Keratinocyte (primary cell): ENCODE measurements around the gene PTBP1. TPM values are rescaled to one million over a fixed set of nuclear protein-coding genes. Genes with fewer than 3 reads are reported as not detected.

Experiments used
- DNase-seq: peaks from one replicate; pipeline ENCODE4 v3.0.0-alpha.2; 2011; ENCODE audit warnings: low read depth, missing footprints, low spot score
- FAIRE-seq: peaks from 2 replicates; lab custom pipeline; 2011; peaks lifted over from hg19 to GRCh38; lab: Jason Lieb, UNC
- H2AFZ ChIP-seq: 2 replicates; pipeline ENCODE4 v1.6.0; 2012; ENCODE audit warnings: low read length, control low read depth, inconsistent platforms; ENCODE audit not compliant: control insufficient read depth
- H3K27ac ChIP-seq: 2 replicates; pipeline ENCODE4 v1.5.1; 2011; ENCODE audit warnings: low read length; ENCODE audit not compliant: control insufficient read depth, insufficient read depth
- H3K27me3 ChIP-seq: 3 replicates; pipeline ENCODE4 v1.6.0; 2011; ENCODE audit warnings: low read length; ENCODE audit not compliant: control insufficient read depth, insufficient read depth; ENCODE audit errors: extremely low read depth
- H3K36me3 ChIP-seq, 2 experiments: 2 replicates in 1 of 2; 3 replicates in 1 of 2; pipeline ENCODE4 v1.5.1; 2011; ENCODE audit warnings: low read length in 2 of 2, mild to moderate bottlenecking in 1 of 2; ENCODE audit not compliant: control insufficient read depth in 2 of 2, insufficient read depth in 2 of 2; ENCODE audit errors: extremely low read depth in 1 of 2
- H3K4me1 ChIP-seq: 3 replicates; pipeline ENCODE4 v1.5.1; 2011; ENCODE audit warnings: low read length; ENCODE audit not compliant: control insufficient read depth, insufficient read depth; ENCODE audit errors: extremely low read depth
- H3K4me2 ChIP-seq: 3 replicates; pipeline ENCODE4 v1.6.0; 2011; ENCODE audit warnings: low read depth, low read length; ENCODE audit not compliant: control insufficient read depth, insufficient read depth; ENCODE audit errors: extremely low read depth
- H3K4me3 ChIP-seq, 3 experiments: fragments of 200-600 bp in 1 of 3; sonication (generic) in 1 of 3; 2 replicates in 2 of 3; 3 replicates in 1 of 3; pipeline ENCODE4 v1.5.1; 2011 to 2016; ENCODE audit warnings: low read length in 3 of 3, mild to moderate bottlenecking in 3 of 3, control low read depth in 2 of 3, inconsistent platforms in 1 of 3, low read depth in 1 of 3, mixed read lengths in 1 of 3, mixed run types in 1 of 3, moderate library complexity in 1 of 3; ENCODE audit not compliant: control insufficient read depth in 2 of 3, insufficient read depth in 2 of 3; ENCODE audit errors: extremely low read depth in 1 of 3
- H3K79me2 ChIP-seq: 2 replicates; pipeline ENCODE4 v1.6.0; 2012; ENCODE audit warnings: low read length; ENCODE audit not compliant: control insufficient read depth, insufficient read depth
- H3K9ac ChIP-seq: 3 replicates; pipeline ENCODE4 v1.6.0; 2011; ENCODE audit warnings: low read length; ENCODE audit not compliant: control insufficient read depth, insufficient read depth; ENCODE audit errors: extremely low read depth
- H3K9me1 ChIP-seq: 3 replicates; pipeline ENCODE4 v1.6.0; 2011; ENCODE audit warnings: low read length; ENCODE audit not compliant: control insufficient read depth, insufficient read depth; ENCODE audit errors: extremely low read depth
- H3K9me3 ChIP-seq: 2 replicates; pipeline ENCODE4 v1.5.1; 2012; ENCODE audit warnings: low read depth, low read length; ENCODE audit not compliant: control insufficient read depth
- H4K20me1 ChIP-seq: 3 replicates; pipeline ENCODE4 v1.6.0; 2011; ENCODE audit warnings: low read length; ENCODE audit not compliant: control insufficient read depth, insufficient read depth; ENCODE audit errors: extremely low read depth
- EZH2 ChIP-seq: IDR thresholded peaks from one replicate; pipeline ENCODE4 v1.6.1; 2012; ENCODE audit warnings: inconsistent platforms, mild to moderate bottlenecking, low read length, moderate library complexity
- dilution Hi-C: fragments of 300-500 bp; cut with MboI; formaldehyde crosslinking; loops from one replicate; pipeline ENCODE4 v1.7.0; 2020; ENCODE audit warnings: low sequenced_read_pairs; ENCODE audit not compliant: extremely low pct_ligation_motif_present
- polyA plus RNA-seq, 5 experiments: library from polyadenylated mRNA; depleted of rRNA in 3 of 5; stranded (reverse) in 3 of 5; stranded (forward) in 1 of 5; unstranded in 1 of 5; fragments of >200 nt; gene quantifications; 1 replicate in 1 of 5; 2 replicates in 3 of 5; 3 replicates in 1 of 5; pipeline versions ENCODE4 v1.2.1 to v1.2.3, GENCODE V29; 2011 to 2012; ENCODE audit warnings: missing spikeins in 2 of 5, low read depth in 1 of 5, low replicate concordance in 1 of 5
- TF ChIP-seq, protein P1 (sequence below), 3 experiments: IDR thresholded peaks in 1 of 3; conservative IDR thresholded peaks in 1 of 3; optimal IDR thresholded peaks in 1 of 3; 2 replicates in 2 of 3; 3 replicates in 1 of 3; pipeline versions ENCODE3 to v1.5.1; 2011; ENCODE audit warnings: low read length in 3 of 3, mild to moderate bottlenecking in 3 of 3, moderate library complexity in 2 of 3, control low read depth in 1 of 3, inconsistent platforms in 1 of 3; ENCODE audit not compliant: insufficient read depth in 2 of 3; ENCODE audit errors: extremely low read depth in 1 of 3

The PTBP1 gene
- polyA plus RNA-seq, 1 donor (not counting 4 experiments of a cell fraction or from before 2014, with no cell fraction given) = 117 TPM

DNA sequence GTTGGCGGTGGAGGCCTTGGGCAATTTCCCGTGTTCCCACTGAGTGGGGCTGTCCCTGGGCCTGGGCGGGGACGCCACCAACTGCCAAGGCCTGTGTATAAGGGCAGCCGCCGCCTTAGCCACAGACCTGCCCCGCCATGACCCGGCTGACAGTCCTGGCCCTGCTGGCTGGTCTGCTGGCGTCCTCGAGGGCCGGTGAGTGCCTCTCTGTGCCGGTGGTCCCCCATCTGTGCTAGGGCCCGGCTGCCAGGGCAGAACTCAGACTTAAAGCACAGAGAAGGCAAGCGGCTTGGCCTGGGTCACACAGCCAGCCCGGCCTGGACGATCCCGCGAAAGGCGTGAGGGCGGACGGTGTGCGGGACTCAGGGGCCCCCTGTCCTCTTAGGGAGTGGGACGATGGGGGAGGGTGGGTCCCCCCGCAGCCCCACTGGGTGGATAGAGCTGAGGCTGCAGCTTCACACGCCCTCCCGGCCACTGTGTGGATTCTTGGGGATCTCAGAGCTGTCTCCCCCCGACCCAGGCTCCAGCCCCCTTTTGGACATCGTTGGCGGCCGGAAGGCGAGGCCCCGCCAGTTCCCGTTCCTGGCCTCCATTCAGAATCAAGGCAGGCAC is 30.6 kb downstream of the PTBP1 start, which contains the start of gene AZU1:
TSS of gene AZU1 (plus strand) at position 128 of the 612 bp plus-strand sequence. CDS start at position 138, 10 bp downstream.
- no peak for TF ChIP-seq EZH2
- TF ChIP-seq, protein P1, sequence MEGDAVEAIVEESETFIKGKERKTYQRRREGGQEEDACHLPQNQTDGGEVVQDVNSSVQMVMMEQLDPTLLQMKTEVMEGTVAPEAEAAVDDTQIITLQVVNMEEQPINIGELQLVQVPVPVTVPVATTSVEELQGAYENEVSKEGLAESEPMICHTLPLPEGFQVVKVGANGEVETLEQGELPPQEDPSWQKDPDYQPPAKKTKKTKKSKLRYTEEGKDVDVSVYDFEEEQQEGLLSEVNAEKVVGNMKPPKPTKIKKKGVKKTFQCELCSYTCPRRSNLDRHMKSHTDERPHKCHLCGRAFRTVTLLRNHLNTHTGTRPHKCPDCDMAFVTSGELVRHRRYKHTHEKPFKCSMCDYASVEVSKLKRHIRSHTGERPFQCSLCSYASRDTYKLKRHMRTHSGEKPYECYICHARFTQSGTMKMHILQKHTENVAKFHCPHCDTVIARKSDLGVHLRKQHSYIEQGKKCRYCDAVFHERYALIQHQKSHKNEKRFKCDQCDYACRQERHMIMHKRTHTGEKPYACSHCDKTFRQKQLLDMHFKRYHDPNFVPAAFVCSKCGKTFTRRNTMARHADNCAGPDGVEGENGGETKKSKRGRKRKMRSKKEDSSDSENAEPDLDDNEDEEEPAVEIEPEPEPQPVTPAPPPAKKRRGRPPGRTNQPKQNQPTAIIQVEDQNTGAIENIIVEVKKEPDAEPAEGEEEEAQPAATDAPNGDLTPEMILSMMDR (optimal IDR thresholded peaks at IDR 0.05 in 1 of 3, IDR thresholded peaks at IDR 0.05 in 1 of 3, conservative IDR thresholded peaks at IDR 0.05 in 1 of 3; ENCODE audit: extremely low read depth in 1 of 3, insufficient read depth in 2 of 3, low read length in 3 of 3) = no peak
- H3K4me2 ChIP-seq = no peak within 1 kb of the TSS
- FAIRE-seq (no peak), DNase-seq (no peak)
- no peaks in the 10 kb centered on the region for H3K9me3 ChIP-seq
- no peak within 1 kb of the TSS for H3K9ac ChIP-seq
- H3K9me1 ChIP-seq = no peaks in the 10 kb centered on the region
- H3K4me3 ChIP-seq = no peak within 1 kb of the TSS
- no peak within 1 kb of the TSS for H2AFZ ChIP-seq
- peaks cover 9% of the 10 kb centered on the region for H3K27me3 ChIP-seq
- no peaks in the 10 kb centered on the region for H3K4me1 ChIP-seq
- no peaks in the 10 kb centered on the region for H4K20me1 ChIP-seq
- no peak within 1 kb of the TSS for H3K27ac ChIP-seq
- H3K36me3 ChIP-seq = no peaks in the 10 kb centered on the region
- dilution Hi-C loops = no loop called here
- no peaks in the 10 kb centered on the region for H3K79me2 ChIP-seq

DNA sequence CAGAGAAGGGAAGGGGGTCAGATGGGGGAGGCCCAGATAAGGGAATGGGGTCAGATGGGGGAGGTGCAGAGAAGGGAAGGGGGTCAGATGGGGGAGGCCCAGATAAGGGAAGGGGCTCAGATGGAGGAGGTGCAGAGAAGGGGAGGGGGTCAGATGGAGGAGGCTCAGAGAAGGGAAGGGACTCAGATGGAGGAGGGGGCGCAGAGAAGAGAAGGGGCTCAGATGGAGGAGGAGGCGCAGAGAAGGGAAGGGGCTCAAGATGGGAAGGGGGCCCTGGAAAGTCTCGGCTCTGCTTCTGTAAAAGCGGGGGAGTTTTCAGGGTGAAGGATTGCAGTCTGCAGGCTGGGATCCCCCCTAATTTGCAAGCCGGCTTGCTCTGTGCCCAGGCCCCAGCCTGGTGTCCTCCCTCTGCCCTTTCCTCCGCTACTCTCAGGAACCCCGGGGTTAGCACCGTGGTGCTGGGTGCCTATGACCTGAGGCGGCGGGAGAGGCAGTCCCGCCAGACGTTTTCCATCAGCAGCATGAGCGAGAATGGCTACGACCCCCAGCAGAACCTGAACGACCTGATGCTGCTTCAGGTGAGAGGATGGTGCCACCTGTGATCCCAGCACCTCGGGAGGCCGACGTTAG is 32.0 kb downstream of the PTBP1 start:
- Histone ChIP-seq H3K4me1 (no peaks in the 10 kb centered on the region), H3K9me3 (no peaks in the 10 kb centered on the region), H3K79me2 (no peaks in the 10 kb centered on the region), H3K9me1 (no peaks in the 10 kb centered on the region), H3K9ac (no peak overlapping the region), H3K4me3 (no peak overlapping the region), H3K36me3 (no peaks in the 10 kb centered on the region), H4K20me1 (no peaks in the 10 kb centered on the region), H2AFZ (no peak overlapping the region), H3K27ac (no peak overlapping the region), H3K27me3 (peaks cover 11% of the 10 kb centered on the region), H3K4me2 (no peak overlapping the region)
- TF ChIP-seq, protein P1 (optimal IDR thresholded peaks at IDR 0.05 in 1 of 3, IDR thresholded peaks at IDR 0.05 in 1 of 3, conservative IDR thresholded peaks at IDR 0.05 in 1 of 3; ENCODE audit: extremely low read depth in 1 of 3, insufficient read depth in 2 of 3, low read length in 3 of 3) = no peak
- TF ChIP-seq EZH2 = no peak
- dilution Hi-C loops = no loop called here
- FAIRE-seq (no peak), DNase-seq (no peak)
